SK-N-SH treated with all-trans-retinoic acid at 6 μM for 48 hours (cell line): ENCODE results near the gene CDC42SE1.

ENCODE experiments used
- ATAC-seq: fragments of 200-7000 bp; cut with Tn5 transposase; 3 replicates; pipeline ENCODE4 v1.9.1; 2020; ENCODE audit warnings: mild to moderate bottlenecking, moderate library complexity
- BACH2 ChIP-seq: fragments of 250-450 bp; sonication (Bioruptor Pico); IDR thresholded peaks from 2 replicates; pipeline ENCODE4 v1.9.0; 2021; ENCODE audit warnings: mild to moderate bottlenecking, borderline replicate concordance
- CREB5 ChIP-seq: fragments of 250-450 bp; sonication (Bioruptor Pico); IDR thresholded peaks from 2 replicates; pipeline ENCODE4 v1.5.1; 2020; ENCODE audit warnings: low read depth, mild to moderate bottlenecking, moderate library complexity
- CSDC2 ChIP-seq: fragments of 250-450 bp; sonication (Bioruptor Pico); IDR thresholded peaks from 2 replicates; pipeline ENCODE4 v1.5.0; 2020; ENCODE audit warnings: mild to moderate bottlenecking, moderate library complexity
- ESRRG ChIP-seq: fragments of 250-450 bp; sonication (Bioruptor Pico); IDR thresholded peaks from 2 replicates; pipeline ENCODE4 v1.6.1; 2021; ENCODE audit warnings: mild to moderate bottlenecking
- GLIS3 ChIP-seq: fragments of 250-450 bp; sonication (Bioruptor Pico); IDR thresholded peaks from 2 replicates; pipeline ENCODE4 v1.5.0; 2020; ENCODE audit warnings: mild to moderate bottlenecking, moderate library complexity
- ISL1 ChIP-seq: fragments of 250-450 bp; sonication (Bioruptor Pico); IDR thresholded peaks from 2 replicates; pipeline ENCODE4 v2.1.2; 2022; ENCODE audit warnings: mild to moderate bottlenecking, moderate library complexity
- OSR1 ChIP-seq: fragments of 250-450 bp; sonication (Bioruptor Pico); IDR thresholded peaks from 2 replicates; pipeline ENCODE4 v1.8.0; 2022; ENCODE audit warnings: moderate library complexity, mild to moderate bottlenecking, inconsistent platforms
- POU6F1 ChIP-seq: fragments of 250-450 bp; sonication (Bioruptor Pico); IDR thresholded peaks from 2 replicates; pipeline ENCODE4 v1.8.0; 2021; ENCODE audit warnings: low read depth, mild to moderate bottlenecking, moderate library complexity, borderline replicate concordance
- PPARA ChIP-seq: fragments of 250-450 bp; sonication (Bioruptor Pico); IDR thresholded peaks from 2 replicates; pipeline ENCODE4 v1.5.0; 2020; ENCODE audit warnings: mild to moderate bottlenecking, borderline replicate concordance
- RARB ChIP-seq: fragments of 250-450 bp; sonication (Bioruptor Pico); IDR thresholded peaks from 2 replicates; pipeline ENCODE4 v1.8.0; 2021; ENCODE audit warnings: mild to moderate bottlenecking, moderate library complexity
- SNAI2 ChIP-seq: fragments of 250-450 bp; sonication (Bioruptor Pico); IDR thresholded peaks from 2 replicates; pipeline ENCODE4 v1.5.0; 2020; ENCODE audit warnings: mild to moderate bottlenecking, moderate library complexity
- TCF4 ChIP-seq: fragments of 250-450 bp; sonication (Bioruptor Pico); IDR thresholded peaks from 2 replicates; pipeline ENCODE4 v1.8.0; 2021; ENCODE audit warnings: mild to moderate bottlenecking, moderate library complexity, borderline replicate concordance
- TOX ChIP-seq: fragments of 250-450 bp; sonication (Bioruptor Pico); IDR thresholded peaks from 2 replicates; pipeline ENCODE4 v1.8.0; 2021; ENCODE audit warnings: mild to moderate bottlenecking, moderate library complexity, borderline replicate concordance
- TSHZ2 ChIP-seq: fragments of 250-450 bp; sonication (Bioruptor Pico); IDR thresholded peaks from 2 replicates; pipeline ENCODE4 v1.5.0; 2020; ENCODE audit warnings: mild to moderate bottlenecking, moderate library complexity
- ZC3H10 ChIP-seq: fragments of 250-450 bp; sonication (Bioruptor Pico); IDR thresholded peaks from 2 replicates; pipeline ENCODE4 v1.5.1; 2021; ENCODE audit warnings: mild to moderate bottlenecking, moderate library complexity
- ZFP3 ChIP-seq: fragments of 250-450 bp; sonication (Bioruptor Pico); IDR thresholded peaks from 2 replicates; pipeline ENCODE4 v1.5.0; 2020; ENCODE audit warnings: mild to moderate bottlenecking, moderate library complexity
- ZFP30 ChIP-seq: fragments of 450-650 bp; formaldehyde crosslinking; IDR thresholded peaks from 2 replicates; pipeline ENCODE4 v1.5.0; 2022; ENCODE audit warnings: mild to moderate bottlenecking, moderate library complexity
- ZNF565 ChIP-seq: fragments of 450-650 bp; formaldehyde crosslinking; conservative IDR thresholded peaks from 2 replicates; pipeline ENCODE4 v1.5.0; 2020; ENCODE audit warnings: low read depth, mild to moderate bottlenecking, moderate library complexity
- ZNF70 ChIP-seq: fragments of 450-650 bp; formaldehyde crosslinking; IDR thresholded peaks from 2 replicates; pipeline ENCODE4 v1.5.0; 2020; ENCODE audit warnings: mild to moderate bottlenecking, moderate library complexity
- ZNF8 ChIP-seq: fragments of 450-650 bp; formaldehyde crosslinking; IDR thresholded peaks from 2 replicates; pipeline ENCODE4 v1.5.0; 2020; ENCODE audit warnings: mild to moderate bottlenecking, moderate library complexity
- TF ChIP-seq, protein P1 (sequence below): fragments of 250-450 bp; sonication (Bioruptor Pico); IDR thresholded peaks from 2 replicates; pipeline ENCODE4 v1.8.0; 2020; ENCODE audit warnings: mild to moderate bottlenecking, moderate library complexity, borderline replicate concordance
- TF ChIP-seq, protein P2 (sequence below): fragments of 250-450 bp; sonication (Bioruptor Pico); IDR thresholded peaks from 2 replicates; pipeline ENCODE4 v1.5.1; 2021; ENCODE audit warnings: mild to moderate bottlenecking, moderate library complexity

Gene CDC42SE1

GRCh38 chr1:151039521-151039920 is 19.9 kb downstream of the CDC42SE1 start:
- ATAC-seq = no peak
- no peak for TF ChIP-seq ZNF565 (CRISPR knock-in tag)
- TF ChIP-seq ZNF8 = no peak
- TF ChIP-seq, protein P1, sequence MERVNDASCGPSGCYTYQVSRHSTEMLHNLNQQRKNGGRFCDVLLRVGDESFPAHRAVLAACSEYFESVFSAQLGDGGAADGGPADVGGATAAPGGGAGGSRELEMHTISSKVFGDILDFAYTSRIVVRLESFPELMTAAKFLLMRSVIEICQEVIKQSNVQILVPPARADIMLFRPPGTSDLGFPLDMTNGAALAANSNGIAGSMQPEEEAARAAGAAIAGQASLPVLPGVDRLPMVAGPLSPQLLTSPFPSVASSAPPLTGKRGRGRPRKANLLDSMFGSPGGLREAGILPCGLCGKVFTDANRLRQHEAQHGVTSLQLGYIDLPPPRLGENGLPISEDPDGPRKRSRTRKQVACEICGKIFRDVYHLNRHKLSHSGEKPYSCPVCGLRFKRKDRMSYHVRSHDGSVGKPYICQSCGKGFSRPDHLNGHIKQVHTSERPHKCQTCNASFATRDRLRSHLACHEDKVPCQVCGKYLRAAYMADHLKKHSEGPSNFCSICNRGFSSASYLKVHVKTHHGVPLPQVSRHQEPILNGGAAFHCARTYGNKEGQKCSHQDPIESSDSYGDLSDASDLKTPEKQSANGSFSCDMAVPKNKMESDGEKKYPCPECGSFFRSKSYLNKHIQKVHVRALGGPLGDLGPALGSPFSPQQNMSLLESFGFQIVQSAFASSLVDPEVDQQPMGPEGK (CRISPR knock-in tag) = no peak
- no peak for TF ChIP-seq BACH2 (CRISPR knock-in tag)
- no peak for TF ChIP-seq SNAI2 (CRISPR knock-in tag)
- TF ChIP-seq TSHZ2 (CRISPR knock-in tag) = no peak
- TF ChIP-seq CSDC2 (CRISPR knock-in tag) = no peak
- no peak for TF ChIP-seq GLIS3
- TF ChIP-seq, protein P2, sequence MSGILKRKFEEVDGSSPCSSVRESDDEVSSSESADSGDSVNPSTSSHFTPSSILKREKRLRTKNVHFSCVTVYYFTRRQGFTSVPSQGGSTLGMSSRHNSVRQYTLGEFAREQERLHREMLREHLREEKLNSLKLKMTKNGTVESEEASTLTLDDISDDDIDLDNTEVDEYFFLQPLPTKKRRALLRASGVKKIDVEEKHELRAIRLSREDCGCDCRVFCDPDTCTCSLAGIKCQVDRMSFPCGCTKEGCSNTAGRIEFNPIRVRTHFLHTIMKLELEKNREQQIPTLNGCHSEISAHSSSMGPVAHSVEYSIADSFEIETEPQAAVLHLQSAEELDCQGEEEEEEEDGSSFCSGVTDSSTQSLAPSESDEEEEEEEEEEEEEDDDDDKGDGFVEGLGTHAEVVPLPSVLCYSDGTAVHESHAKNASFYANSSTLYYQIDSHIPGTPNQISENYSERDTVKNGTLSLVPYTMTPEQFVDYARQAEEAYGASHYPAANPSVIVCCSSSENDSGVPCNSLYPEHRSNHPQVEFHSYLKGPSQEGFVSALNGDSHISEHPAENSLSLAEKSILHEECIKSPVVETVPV = no peak

DNA sequence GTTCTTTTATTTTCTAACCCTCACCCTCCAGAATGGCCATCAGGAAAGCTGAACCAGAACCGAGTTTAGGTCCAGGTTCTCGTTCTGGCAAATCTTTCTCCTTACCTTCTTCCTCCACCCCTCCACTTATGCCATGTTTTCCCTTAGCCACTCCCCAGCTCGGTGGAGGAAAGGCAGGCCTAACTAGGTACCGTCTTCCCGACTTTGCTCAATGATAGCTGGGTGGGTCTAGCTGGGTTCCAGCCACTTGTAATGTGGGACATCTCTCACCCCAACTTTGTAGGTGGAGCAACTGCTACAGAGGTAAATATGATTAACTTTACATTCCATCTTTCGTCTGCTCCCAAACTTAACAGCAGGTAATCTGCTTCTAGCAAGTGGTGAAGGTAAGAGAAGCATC is 22.4 kb downstream of the CDC42SE1 start:
- TF ChIP-seq ZNF565 (CRISPR knock-in tag) (no peak), POU6F1 (CRISPR knock-in tag) (no peak), ZFP30 (CRISPR knock-in tag) (no peak), RARB (no peak), ESRRG (no peak), BACH2 (CRISPR knock-in tag) (no peak), TOX (CRISPR knock-in tag) (no peak), OSR1 (no peak), ZNF70 (CRISPR knock-in tag) (no peak), ZFP3 (CRISPR knock-in tag) (no peak), TSHZ2 (CRISPR knock-in tag) (no peak), CSDC2 (CRISPR knock-in tag) (no peak), TCF4 (CRISPR knock-in tag) (no peak), CREB5 (CRISPR knock-in tag) (no peak), GLIS3 (no peak), PPARA (no peak), ZC3H10 (CRISPR knock-in tag) (no peak), ISL1 (CRISPR knock-in tag) (no peak), SNAI2 (CRISPR knock-in tag) (no peak)
- TF ChIP-seq, protein P1 (CRISPR knock-in tag) = no peak
- no peak for ATAC-seq
